Nephron progenitor cell (in vitro differentiated cells): ENCODE measurements around the gene FTO.

Experiments used
- DNase-seq: peaks from one replicate; pipeline ENCODE4 v3.0.0; 2021
- H3K27ac Mint-ChIP-seq: 2 replicates; pipeline ENCODE4 v1.8.0; 2021; ENCODE audit warnings: mild to moderate bottlenecking, moderate library complexity, mixed read lengths
- H3K27me3 Mint-ChIP-seq: 2 replicates; pipeline ENCODE4 v1.8.0; 2021; ENCODE audit warnings: mild to moderate bottlenecking, low read depth, mixed read lengths; ENCODE audit not compliant: poor library complexity
- H3K36me3 Mint-ChIP-seq: 2 replicates; pipeline ENCODE4 v1.8.0; 2021; ENCODE audit warnings: low read depth, mixed read lengths
- H3K4me1 Mint-ChIP-seq: 2 replicates; pipeline ENCODE4 v1.8.0; 2021; ENCODE audit warnings: mixed read lengths
- H3K4me3 Mint-ChIP-seq: 2 replicates; pipeline ENCODE4 v1.8.0; 2021; ENCODE audit warnings: mild to moderate bottlenecking, moderate library complexity, mixed read lengths
- H3K9me3 Mint-ChIP-seq: 2 replicates; pipeline ENCODE4 v1.8.0; 2021; ENCODE audit warnings: mild to moderate bottlenecking, moderate library complexity, mixed read lengths
- TF ChIP-seq, protein P1 (sequence below): fragments of 200-600 bp; sonication (generic); IDR thresholded peaks from 2 replicates; pipeline ENCODE4 v1.5.0; 2021; ENCODE audit warnings: antibody characterized with exemption

The FTO gene

DNA sequence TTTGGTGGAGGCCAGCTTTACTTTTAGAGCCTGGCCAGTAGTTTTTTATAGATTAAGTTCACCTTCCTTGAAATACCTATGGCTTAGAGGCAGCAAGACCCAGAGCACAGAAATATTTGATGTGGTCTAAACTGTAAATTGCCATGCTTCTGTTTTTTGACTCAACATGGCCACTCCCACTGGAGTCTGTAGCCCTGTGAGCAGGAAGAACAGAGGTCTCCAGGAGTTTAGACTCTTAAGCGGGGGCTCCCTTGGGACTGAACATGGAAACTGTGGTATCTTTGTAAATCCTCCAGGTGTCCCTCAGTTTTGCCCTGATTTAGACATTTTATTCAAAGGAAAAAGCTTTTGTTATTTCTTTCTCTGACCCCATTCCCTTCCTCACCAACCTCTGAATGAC lies 145.6 kb downstream of the FTO start:
- Mint-ChIP-seq H3K36me3 (peaks cover 24% of the 10 kb centered on the region), H3K9me3 (peaks cover 17% of the 10 kb centered on the region), H3K27ac (no peak overlapping the region), H3K27me3 (peaks cover 3% of the 10 kb centered on the region), H3K4me3 (no peak overlapping the region), H3K4me1 (peaks cover 31% of the 10 kb centered on the region)
- peak; percentile 3 for DNase-seq
- TF ChIP-seq, protein P1, sequence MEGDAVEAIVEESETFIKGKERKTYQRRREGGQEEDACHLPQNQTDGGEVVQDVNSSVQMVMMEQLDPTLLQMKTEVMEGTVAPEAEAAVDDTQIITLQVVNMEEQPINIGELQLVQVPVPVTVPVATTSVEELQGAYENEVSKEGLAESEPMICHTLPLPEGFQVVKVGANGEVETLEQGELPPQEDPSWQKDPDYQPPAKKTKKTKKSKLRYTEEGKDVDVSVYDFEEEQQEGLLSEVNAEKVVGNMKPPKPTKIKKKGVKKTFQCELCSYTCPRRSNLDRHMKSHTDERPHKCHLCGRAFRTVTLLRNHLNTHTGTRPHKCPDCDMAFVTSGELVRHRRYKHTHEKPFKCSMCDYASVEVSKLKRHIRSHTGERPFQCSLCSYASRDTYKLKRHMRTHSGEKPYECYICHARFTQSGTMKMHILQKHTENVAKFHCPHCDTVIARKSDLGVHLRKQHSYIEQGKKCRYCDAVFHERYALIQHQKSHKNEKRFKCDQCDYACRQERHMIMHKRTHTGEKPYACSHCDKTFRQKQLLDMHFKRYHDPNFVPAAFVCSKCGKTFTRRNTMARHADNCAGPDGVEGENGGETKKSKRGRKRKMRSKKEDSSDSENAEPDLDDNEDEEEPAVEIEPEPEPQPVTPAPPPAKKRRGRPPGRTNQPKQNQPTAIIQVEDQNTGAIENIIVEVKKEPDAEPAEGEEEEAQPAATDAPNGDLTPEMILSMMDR: no peak

DNA sequence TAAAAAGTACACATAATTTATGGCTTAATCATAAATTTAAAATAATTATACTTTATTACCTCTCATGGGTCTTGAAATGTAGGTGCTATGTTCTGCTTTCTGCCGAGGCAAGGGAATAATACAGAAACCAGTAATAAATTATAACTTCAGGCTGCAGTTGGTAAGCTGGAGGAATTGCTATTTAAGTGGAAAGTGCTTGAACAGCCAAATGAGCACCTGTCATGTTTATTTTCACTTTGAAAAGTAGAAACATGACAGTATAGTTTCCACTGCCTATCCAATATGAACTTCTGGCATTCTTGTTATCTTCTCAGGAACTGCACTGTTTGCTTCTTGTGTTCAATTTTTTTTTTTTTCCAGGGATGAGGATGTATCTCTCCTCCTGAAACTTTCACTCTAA lies 146.0 kb downstream of the FTO start:
- H3K4me1 Mint-ChIP-seq: peaks cover 31% of the 10 kb centered on the region
- H3K27ac Mint-ChIP-seq: no peak overlapping the region
- peaks cover 3% of the 10 kb centered on the region for H3K27me3 Mint-ChIP-seq
- DNase-seq: no peak
- H3K4me3 Mint-ChIP-seq: no peak overlapping the region
- H3K36me3 Mint-ChIP-seq: peaks cover 28% of the 10 kb centered on the region
- peaks cover 21% of the 10 kb centered on the region for H3K9me3 Mint-ChIP-seq
- TF ChIP-seq, protein P1: no peak

- Mint-ChIP-seq H3K4me1 (peaks cover 33% of the 10 kb centered on the region), H3K36me3 (peaks cover 39% of the 10 kb centered on the region), H3K4me3 (no peak overlapping the region), H3K27me3 (peaks cover 5% of the 10 kb centered on the region), H3K27ac (no peak overlapping the region), H3K9me3 (peaks cover 21% of the 10 kb centered on the region)
- no peak for DNase-seq
- TF ChIP-seq, protein P1: no peak
Observed at GRCh38 chr16:53852678-53853077, 148.7 kb downstream of the FTO start.

DNA sequence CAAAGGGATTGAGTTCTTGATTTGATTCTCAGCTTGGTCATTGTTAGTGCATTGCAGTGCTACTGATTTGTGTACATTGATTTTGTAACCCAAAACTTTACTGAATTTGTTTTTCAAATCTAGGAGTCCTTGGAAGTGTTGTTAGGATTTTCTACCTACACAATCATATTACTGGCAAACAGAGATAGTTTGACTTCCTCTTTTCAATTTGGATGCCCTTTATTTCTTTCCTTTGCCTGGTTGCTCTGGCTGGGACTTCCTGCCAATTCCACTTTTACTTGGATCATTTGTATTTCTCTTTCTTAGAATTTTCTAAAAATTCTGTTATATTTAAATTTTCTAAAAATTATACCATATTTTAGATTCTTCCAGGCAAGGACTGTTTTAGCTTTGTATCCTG lies 151.1 kb downstream of the FTO start:
- no peak overlapping the region for H3K4me3 Mint-ChIP-seq
- peaks cover 5% of the 10 kb centered on the region for H3K27me3 Mint-ChIP-seq
- H3K9me3 Mint-ChIP-seq: peaks cover 21% of the 10 kb centered on the region
- H3K4me1 Mint-ChIP-seq: peaks cover 13% of the 10 kb centered on the region
- no peak for DNase-seq
- TF ChIP-seq, protein P1: no peak
- peaks cover 41% of the 10 kb centered on the region for H3K36me3 Mint-ChIP-seq
- no peak overlapping the region for H3K27ac Mint-ChIP-seq

GRCh38 chr16:53855511-53855910 lies 151.6 kb downstream of the FTO start:
- no peak overlapping the region for H3K4me3 Mint-ChIP-seq
- H3K27me3 Mint-ChIP-seq: peaks cover 5% of the 10 kb centered on the region
- peaks cover 24% of the 10 kb centered on the region for H3K9me3 Mint-ChIP-seq
- TF ChIP-seq, protein P1: no peak
- H3K27ac Mint-ChIP-seq: no peak overlapping the region
- DNase-seq: no peak
- H3K36me3 Mint-ChIP-seq: peaks cover 46% of the 10 kb centered on the region
- peaks cover 10% of the 10 kb centered on the region for H3K4me1 Mint-ChIP-seq

DNA sequence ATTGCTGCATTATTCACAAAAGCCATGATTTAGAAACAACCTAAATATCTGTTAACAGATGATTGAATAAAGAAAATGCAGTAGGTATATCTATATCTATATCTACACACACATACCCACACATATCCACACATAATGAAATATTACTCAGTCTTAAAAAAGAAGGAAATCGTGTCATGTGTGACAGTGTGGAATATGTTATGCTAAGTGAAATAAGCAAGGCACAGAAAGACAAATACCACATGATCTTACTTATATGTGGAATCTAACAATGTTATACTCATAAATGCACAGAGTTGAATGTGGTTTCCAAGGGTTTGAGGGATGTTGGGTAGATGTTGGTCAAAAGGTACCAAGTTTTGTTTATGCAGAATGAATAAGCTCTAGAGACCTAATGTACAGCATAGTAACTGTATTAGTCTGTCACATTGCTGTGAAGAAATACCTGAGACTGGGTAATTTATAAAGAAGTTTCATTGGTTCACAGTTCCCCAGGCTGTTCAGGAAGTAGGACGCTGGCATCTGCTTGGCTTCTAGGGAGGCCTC lies 156.1 kb downstream of the FTO start:
- no peak overlapping the region for H3K27ac Mint-ChIP-seq
- peaks cover 3% of the 10 kb centered on the region for H3K27me3 Mint-ChIP-seq
- no peak for DNase-seq
- H3K9me3 Mint-ChIP-seq: peaks cover 3% of the 10 kb centered on the region
- no peak overlapping the region for H3K4me3 Mint-ChIP-seq
- TF ChIP-seq, protein P1: no peak
- H3K36me3 Mint-ChIP-seq: peaks cover 25% of the 10 kb centered on the region
- peaks cover 10% of the 10 kb centered on the region for H3K4me1 Mint-ChIP-seq
